SK-N-SH (cell line): ENCODE results near the gene CCL7. TPM values are rescaled to one million over a fixed set of nuclear protein-coding genes. Genes with fewer than 3 reads are reported as not detected.

Source experiments
- CTCF ChIA-PET: fragments of 300-600, 350-600 bp; formaldehyde crosslinking; extraction: SDS; loops from one replicate; lab custom pipeline; 2021; lab: Yijun Ruan, JAX
- POLR2A ChIA-PET: fragments of 350-600 bp; sonication (Branson Sonifier 250); formaldehyde crosslinking; extraction: SDS; loops from one replicate; lab custom pipeline; 2020; ENCODE audit warnings: antibody characterized with exemption, inconsistent platforms; lab: Yijun Ruan, JAX
- DNase-seq: peaks from one replicate; pipeline ENCODE4 v3.0.0; 2012
- H2AFZ ChIP-seq: fragments of 200-600 bp; sonication (generic); 2 replicates; pipeline ENCODE4 v1.8.1; 2016; ENCODE audit warnings: antibody characterized with exemption, mild to moderate bottlenecking, low read depth
- H3F3A ChIP-seq: fragments of 200-600 bp; sonication (generic); replicated peaks from 2 replicates; pipeline ENCODE3; 2016; ENCODE audit warnings: antibody characterized with exemption, mild to moderate bottlenecking; ENCODE audit not compliant: insufficient read depth
- H3K27ac ChIP-seq, 2 experiments: fragments of 200-500 bp in 1 of 2; fragments of 200-600 bp in 1 of 2; sonication (Bioruptor generic) in 1 of 2; sonication (generic), shearing (Covaris generic) in 1 of 2; 2 replicates each; pipeline versions ENCODE4 v1.5.1 to v1.6.1; 2014 to 2016; ENCODE audit warnings: low read depth in 2 of 2, inconsistent platforms in 1 of 2, low read length in 1 of 2, mild to moderate bottlenecking in 1 of 2, mixed read lengths in 1 of 2
- H3K27me3 ChIP-seq: fragments of 200-600 bp; sonication (generic), shearing (Covaris generic); 2 replicates; pipeline ENCODE4 v1.6.1; 2016; ENCODE audit warnings: mixed run types; ENCODE audit not compliant: insufficient read depth
- H3K36me3 ChIP-seq, 2 experiments: fragments of 200-500 bp in 1 of 2; fragments of 200-600 bp in 1 of 2; sonication (Bioruptor generic) in 1 of 2; sonication (generic) in 1 of 2; replicated peaks in 1 of 2; 2 replicates each; pipeline versions ENCODE3 to v1.5.1; 2014 to 2016; ENCODE audit warnings: low read length in 1 of 2, mild to moderate bottlenecking in 1 of 2; ENCODE audit not compliant: insufficient read depth in 2 of 2, control insufficient read depth in 1 of 2
- H3K4me1 ChIP-seq, 2 experiments: fragments of 200-500 bp in 1 of 2; fragments of 200-600 bp in 1 of 2; sonication (Bioruptor generic) in 1 of 2; sonication (generic), shearing (Covaris generic) in 1 of 2; 2 replicates each; pipeline versions ENCODE4 v1.5.1 to v1.6.1; 2014 to 2016; ENCODE audit warnings: low read depth in 1 of 2, low read length in 1 of 2, mixed run types in 1 of 2; ENCODE audit not compliant: insufficient read depth in 2 of 2, control insufficient read depth in 1 of 2
- H3K4me2 ChIP-seq: fragments of 200-600 bp; sonication (generic), shearing (Covaris generic); 2 replicates; pipeline ENCODE4 v1.6.1; 2017; ENCODE audit warnings: mixed run types
- H3K4me3 ChIP-seq, 2 experiments: fragments of 200-500 bp in 1 of 2; fragments of 200-600 bp in 1 of 2; sonication (Bioruptor generic) in 1 of 2; sonication (generic), shearing (Covaris generic) in 1 of 2; 2 replicates each; pipeline versions ENCODE4 v1.5.1 to v1.8.1; 2014 to 2016; ENCODE audit warnings: low read depth in 2 of 2, inconsistent platforms in 1 of 2, low read length in 1 of 2, mild to moderate bottlenecking in 1 of 2, mixed read lengths in 1 of 2, moderate library complexity in 1 of 2
- H3K79me2 ChIP-seq: fragments of 200-600 bp; sonication (generic); 2 replicates; pipeline ENCODE4 v1.8.1; 2017; ENCODE audit warnings: mild to moderate bottlenecking; ENCODE audit not compliant: insufficient read depth
- H3K9ac ChIP-seq: fragments of 200-600 bp; sonication (generic); 2 replicates; pipeline ENCODE4 v1.6.1; 2017; ENCODE audit warnings: mixed run types
- H3K9me2 ChIP-seq: fragments of 200-600 bp; sonication (generic); 2 replicates; pipeline ENCODE4 v1.6.1; 2017; ENCODE audit warnings: mixed run types
- H3K9me3 ChIP-seq: fragments of 200-600 bp; sonication (generic); 2 replicates; pipeline ENCODE4 v1.6.1; 2017; ENCODE audit warnings: mixed run types, mild to moderate bottlenecking, moderate library complexity
- H4K20me1 ChIP-seq: fragments of 200-600 bp; sonication (generic); 2 replicates; pipeline ENCODE4 v1.6.1; 2017; ENCODE audit warnings: mild to moderate bottlenecking, mixed run types; ENCODE audit not compliant: insufficient read depth
- CHD2 ChIP-seq: fragments of 150-350 bp; IDR thresholded peaks from 2 replicates; pipeline ENCODE4 v1.6.1; 2018; ENCODE audit warnings: low read length; ENCODE audit not compliant: partially characterized antibody
- EP300 ChIP-seq, 2 experiments: IDR thresholded peaks; 2 replicates each; pipeline versions ENCODE4 v1.4.0 to v1.6.1; 2012; ENCODE audit warnings: borderline replicate concordance in 1 of 2, low read depth in 1 of 2, low read length in 1 of 2
- FOXJ3 ChIP-seq: sonication (generic); formaldehyde crosslinking; IDR thresholded peaks from 2 replicates; pipeline ENCODE4 v1.5.1; 2020; ENCODE audit warnings: mild to moderate bottlenecking, missing genetic modification reagents
- GABPA ChIP-seq: IDR thresholded peaks from 2 replicates; pipeline ENCODE4 v1.4.0; 2012; ENCODE audit warnings: low read depth, mild to moderate bottlenecking
- GATA2 ChIP-seq: sonication (generic); formaldehyde crosslinking; IDR thresholded peaks from 2 replicates; pipeline ENCODE4 v1.5.0; 2020; ENCODE audit warnings: mild to moderate bottlenecking, missing genetic modification reagents
- MEF2A ChIP-seq: IDR thresholded peaks from 2 replicates; pipeline ENCODE4 v1.4.0; 2012; ENCODE audit warnings: low read depth, borderline replicate concordance
- MXI1 ChIP-seq: IDR thresholded peaks from 2 replicates; pipeline ENCODE4 v1.6.1; 2012; ENCODE audit warnings: mild to moderate bottlenecking, low read depth, low read length, improper control_type of control experiment
- POLR2AphosphoS5 ChIP-seq: IDR thresholded peaks from 2 replicates; pipeline ENCODE4 v1.6.1; 2012; ENCODE audit warnings: low read depth, low read length
- RXRA ChIP-seq: IDR thresholded peaks from 2 replicates; pipeline ENCODE4 v1.4.0; 2012; ENCODE audit warnings: low read depth, mild to moderate bottlenecking, borderline replicate concordance
- SMC3 ChIP-seq: IDR thresholded peaks from 2 replicates; pipeline ENCODE4 v1.6.1; 2012; ENCODE audit warnings: low read depth, low read length, improper control_type of control experiment
- TAF1 ChIP-seq: IDR thresholded peaks from 2 replicates; pipeline ENCODE4 v1.6.1; 2012; ENCODE audit warnings: low read depth, mild to moderate bottlenecking, low read length, moderate library complexity, borderline replicate concordance
- TCF12 ChIP-seq: IDR thresholded peaks from 2 replicates; pipeline ENCODE4 v1.4.0; 2012
- TEAD4 ChIP-seq: IDR thresholded peaks from 2 replicates; pipeline ENCODE4 v1.4.0; 2012; ENCODE audit warnings: mild to moderate bottlenecking, borderline replicate concordance; ENCODE audit not compliant: insufficient read depth
- YY1 ChIP-seq: IDR thresholded peaks from 2 replicates; pipeline ENCODE4 v1.4.0; 2012; ENCODE audit warnings: low read depth, mild to moderate bottlenecking
- whole genome bisulfite sequencing: methylation state at CpG from one replicate; pipeline ENCODE4 v1.1.6; 2017; ENCODE audit warnings: low lambda C conversion rate; 5-methylcytosine and 5-hydroxymethylcytosine counted together
- polyA plus RNA-seq, 3 experiments: library from polyadenylated mRNA; depleted of rRNA; stranded (reverse); fragments of >200 nt; gene quantifications; 2 replicates each; pipeline ENCODE4 v1.2.3, GENCODE V29; 2012
- TF ChIP-seq, protein P1 (sequence below): fragments of 200-600 bp; sonication (generic); IDR thresholded peaks from 2 replicates; pipeline ENCODE4 v1.6.1; 2017; ENCODE audit warnings: antibody characterized with exemption, mild to moderate bottlenecking, moderate library complexity
- TF ChIP-seq, protein P2 (sequence below): IDR thresholded peaks from 2 replicates; pipeline ENCODE4 v1.6.1; 2012; ENCODE audit warnings: mild to moderate bottlenecking, low read depth, low read length, moderate library complexity
- TF ChIP-seq, protein P3 (sequence below): IDR thresholded peaks from 2 replicates; pipeline ENCODE4; 2012
- TF ChIP-seq, protein P4 (sequence below): IDR thresholded peaks from 2 replicates; pipeline ENCODE4 v1.4.0; 2012; ENCODE audit warnings: low read depth, borderline replicate concordance
- TF ChIP-seq, protein P5 (sequence below): fragments of 150-350 bp; IDR thresholded peaks from 2 replicates; pipeline ENCODE4 v1.6.1; 2016; ENCODE audit warnings: mild to moderate bottlenecking, low read depth, low read length

CCL7 gene
- polyA plus RNA-seq, 1 of the 3 experiments (the other 2 are of a cell fraction) = 0.72 TPM

DNA sequence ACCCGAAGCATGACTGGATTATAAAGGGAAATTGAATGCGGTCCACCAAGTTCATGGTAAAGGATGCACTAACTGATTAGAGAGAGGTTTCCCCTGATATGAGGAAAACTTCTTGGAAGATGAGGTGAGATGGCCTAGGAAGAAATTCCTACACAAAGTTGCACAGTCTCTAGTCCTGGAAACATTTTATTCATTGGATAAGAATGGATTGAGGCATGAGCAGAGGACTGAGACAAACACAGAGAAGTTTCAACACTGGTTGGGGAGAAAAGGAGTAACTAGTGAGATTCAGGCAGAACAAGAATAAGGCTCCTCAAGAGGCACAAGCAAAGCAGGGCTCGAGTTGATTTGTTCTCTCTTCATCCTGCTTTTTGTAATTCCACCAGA is 16.9 kb upstream of the CCL7 start:
- Histone ChIP-seq H3K27ac (peak overlapping the region; percentile 68 to 98), H3K36me3 (peaks cover 0 to 6% of the 10 kb centered on the region in 2 experiments), H3K9ac (peak overlapping the region; percentile 81), H4K20me1 (no peaks in the 10 kb centered on the region), H3K9me2 (no peaks in the 10 kb centered on the region), H3K4me3 (no peak overlapping the region)
- CTCF ChIA-PET = interaction anchor here (1.6 to 2.4 kb wide), 2 partner anchors 53 to 108 kb away, joined by 4 to 8 read pairs; no protein-coding TSS in a partner anchor
- no peak for DNase-seq
- TF ChIP-seq MEF2A (0 out of 2 replicates have a peak, but pooled peaks have one; percentile 5), SMC3 (no peak)
- TF ChIP-seq, protein P1, sequence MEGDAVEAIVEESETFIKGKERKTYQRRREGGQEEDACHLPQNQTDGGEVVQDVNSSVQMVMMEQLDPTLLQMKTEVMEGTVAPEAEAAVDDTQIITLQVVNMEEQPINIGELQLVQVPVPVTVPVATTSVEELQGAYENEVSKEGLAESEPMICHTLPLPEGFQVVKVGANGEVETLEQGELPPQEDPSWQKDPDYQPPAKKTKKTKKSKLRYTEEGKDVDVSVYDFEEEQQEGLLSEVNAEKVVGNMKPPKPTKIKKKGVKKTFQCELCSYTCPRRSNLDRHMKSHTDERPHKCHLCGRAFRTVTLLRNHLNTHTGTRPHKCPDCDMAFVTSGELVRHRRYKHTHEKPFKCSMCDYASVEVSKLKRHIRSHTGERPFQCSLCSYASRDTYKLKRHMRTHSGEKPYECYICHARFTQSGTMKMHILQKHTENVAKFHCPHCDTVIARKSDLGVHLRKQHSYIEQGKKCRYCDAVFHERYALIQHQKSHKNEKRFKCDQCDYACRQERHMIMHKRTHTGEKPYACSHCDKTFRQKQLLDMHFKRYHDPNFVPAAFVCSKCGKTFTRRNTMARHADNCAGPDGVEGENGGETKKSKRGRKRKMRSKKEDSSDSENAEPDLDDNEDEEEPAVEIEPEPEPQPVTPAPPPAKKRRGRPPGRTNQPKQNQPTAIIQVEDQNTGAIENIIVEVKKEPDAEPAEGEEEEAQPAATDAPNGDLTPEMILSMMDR = no peak
- TF ChIP-seq, all 33 proteins: peak for 1
- Histone ChIP-seq H3K27me3 (no peaks in the 10 kb centered on the region), H3K4me2 (peak overlapping the region; percentile 89), H3K79me2 (peaks cover 8% of the 10 kb centered on the region; the same call in 1 of the 2 replicates), H2AFZ (no peak overlapping the region), H3F3A (peaks cover 60% of the 10 kb centered on the region), H3K4me1 (peaks cover 38 to 53% of the 10 kb centered on the region in 2 experiments), H3K9me3 (no peaks in the 10 kb centered on the region)
- POLR2A ChIA-PET = no interaction called here
- 16% methylated on average over 3 of the region's 3 CpGs for WGBS

DNA sequence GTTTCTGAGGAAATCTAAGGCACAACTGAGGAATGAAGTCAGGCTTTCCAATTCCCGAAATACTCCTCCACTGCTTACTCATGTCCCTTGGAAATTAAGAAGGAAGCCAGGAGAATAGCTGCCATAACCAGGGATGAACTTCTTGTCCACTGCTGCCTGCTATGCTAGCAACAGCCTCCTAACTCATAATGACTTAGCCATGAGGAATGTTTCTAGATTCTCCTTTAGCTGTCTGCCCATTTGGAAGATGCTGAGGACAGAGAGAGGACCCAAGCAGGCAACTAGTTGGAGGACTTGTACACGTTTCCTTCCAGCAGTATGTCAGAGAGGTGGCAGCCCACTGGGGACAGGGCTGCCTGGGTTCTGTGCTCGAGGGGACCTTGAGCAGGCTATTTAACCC is 15.9 kb upstream of the CCL7 start:
- Histone ChIP-seq H3K36me3 (peaks cover 0 to 6% of the 10 kb centered on the region in 2 experiments), H3K4me3 (peak overlapping the region in 1 of 2 experiments; percentile 67; a peak in 3 of 4 replicates), H4K20me1 (no peaks in the 10 kb centered on the region), H3K9me2 (no peaks in the 10 kb centered on the region), H2AFZ (no peak overlapping the region), H3K79me2 (peaks cover 8% of the 10 kb centered on the region; the same call in 1 of the 2 replicates), H3K27me3 (no peaks in the 10 kb centered on the region), H3K4me2 (peak overlapping the region; percentile 89), H3K9ac (peak overlapping the region; percentile 81), H3K9me3 (no peaks in the 10 kb centered on the region), H3K27ac (peak overlapping the region; percentile 68 to 98), H3F3A (peaks cover 55% of the 10 kb centered on the region), H3K4me1 (peaks cover 38 to 46% of the 10 kb centered on the region in 2 experiments)
- ChIA-PET POLR2A (no interaction called here), CTCF (interaction anchor here (2.4 kb wide), 1 partner anchor 107 kb away, joined by 8 read pairs; no protein-coding TSS in a partner anchor)
- WGBS = 23% methylated on average over 3 of the region's 3 CpGs
- no peak for DNase-seq
- TF ChIP-seq GATA2 (CRISPR knock-in tag) (no peak), FOXJ3 (CRISPR knock-in tag) (no peak), EP300 (IDR thresholded peaks at IDR 0.05; ENCODE audit: borderline replicate concordance in 1 of 2, low read depth in 1 of 2, low read length in 1 of 2) (no peak; a peak in 1 of 4 replicates), TAF1 (no peak), SMC3 (no peak), CHD2 (no peak), TCF12 (peak; percentile 43; the same call in 1 of the 2 replicates), RXRA (peak; percentile 48; the same call in 1 of the 2 replicates), YY1 (peak; percentile 61; the same call in 1 of the 2 replicates), GABPA (no peak), TEAD4 (peak; percentile 38; the same call in 1 of the 2 replicates), POLR2AphosphoS5 (no peak), MXI1 (no peak)
- TF ChIP-seq, protein P2, sequence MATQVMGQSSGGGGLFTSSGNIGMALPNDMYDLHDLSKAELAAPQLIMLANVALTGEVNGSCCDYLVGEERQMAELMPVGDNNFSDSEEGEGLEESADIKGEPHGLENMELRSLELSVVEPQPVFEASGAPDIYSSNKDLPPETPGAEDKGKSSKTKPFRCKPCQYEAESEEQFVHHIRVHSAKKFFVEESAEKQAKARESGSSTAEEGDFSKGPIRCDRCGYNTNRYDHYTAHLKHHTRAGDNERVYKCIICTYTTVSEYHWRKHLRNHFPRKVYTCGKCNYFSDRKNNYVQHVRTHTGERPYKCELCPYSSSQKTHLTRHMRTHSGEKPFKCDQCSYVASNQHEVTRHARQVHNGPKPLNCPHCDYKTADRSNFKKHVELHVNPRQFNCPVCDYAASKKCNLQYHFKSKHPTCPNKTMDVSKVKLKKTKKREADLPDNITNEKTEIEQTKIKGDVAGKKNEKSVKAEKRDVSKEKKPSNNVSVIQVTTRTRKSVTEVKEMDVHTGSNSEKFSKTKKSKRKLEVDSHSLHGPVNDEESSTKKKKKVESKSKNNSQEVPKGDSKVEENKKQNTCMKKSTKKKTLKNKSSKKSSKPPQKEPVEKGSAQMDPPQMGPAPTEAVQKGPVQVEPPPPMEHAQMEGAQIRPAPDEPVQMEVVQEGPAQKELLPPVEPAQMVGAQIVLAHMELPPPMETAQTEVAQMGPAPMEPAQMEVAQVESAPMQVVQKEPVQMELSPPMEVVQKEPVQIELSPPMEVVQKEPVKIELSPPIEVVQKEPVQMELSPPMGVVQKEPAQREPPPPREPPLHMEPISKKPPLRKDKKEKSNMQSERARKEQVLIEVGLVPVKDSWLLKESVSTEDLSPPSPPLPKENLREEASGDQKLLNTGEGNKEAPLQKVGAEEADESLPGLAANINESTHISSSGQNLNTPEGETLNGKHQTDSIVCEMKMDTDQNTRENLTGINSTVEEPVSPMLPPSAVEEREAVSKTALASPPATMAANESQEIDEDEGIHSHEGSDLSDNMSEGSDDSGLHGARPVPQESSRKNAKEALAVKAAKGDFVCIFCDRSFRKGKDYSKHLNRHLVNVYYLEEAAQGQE = no peak
- TF ChIP-seq, protein P3, sequence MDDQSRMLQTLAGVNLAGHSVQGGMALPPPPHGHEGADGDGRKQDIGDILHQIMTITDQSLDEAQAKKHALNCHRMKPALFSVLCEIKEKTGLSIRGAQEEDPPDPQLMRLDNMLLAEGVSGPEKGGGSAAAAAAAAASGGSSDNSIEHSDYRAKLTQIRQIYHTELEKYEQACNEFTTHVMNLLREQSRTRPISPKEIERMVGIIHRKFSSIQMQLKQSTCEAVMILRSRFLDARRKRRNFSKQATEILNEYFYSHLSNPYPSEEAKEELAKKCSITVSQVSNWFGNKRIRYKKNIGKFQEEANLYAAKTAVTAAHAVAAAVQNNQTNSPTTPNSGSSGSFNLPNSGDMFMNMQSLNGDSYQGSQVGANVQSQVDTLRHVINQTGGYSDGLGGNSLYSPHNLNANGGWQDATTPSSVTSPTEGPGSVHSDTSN = peak; percentile 59
- TF ChIP-seq, protein P4, sequence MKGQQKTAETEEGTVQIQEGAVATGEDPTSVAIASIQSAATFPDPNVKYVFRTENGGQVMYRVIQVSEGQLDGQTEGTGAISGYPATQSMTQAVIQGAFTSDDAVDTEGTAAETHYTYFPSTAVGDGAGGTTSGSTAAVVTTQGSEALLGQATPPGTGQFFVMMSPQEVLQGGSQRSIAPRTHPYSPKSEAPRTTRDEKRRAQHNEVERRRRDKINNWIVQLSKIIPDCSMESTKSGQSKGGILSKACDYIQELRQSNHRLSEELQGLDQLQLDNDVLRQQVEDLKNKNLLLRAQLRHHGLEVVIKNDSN = no peak
- TF ChIP-seq, protein P5, sequence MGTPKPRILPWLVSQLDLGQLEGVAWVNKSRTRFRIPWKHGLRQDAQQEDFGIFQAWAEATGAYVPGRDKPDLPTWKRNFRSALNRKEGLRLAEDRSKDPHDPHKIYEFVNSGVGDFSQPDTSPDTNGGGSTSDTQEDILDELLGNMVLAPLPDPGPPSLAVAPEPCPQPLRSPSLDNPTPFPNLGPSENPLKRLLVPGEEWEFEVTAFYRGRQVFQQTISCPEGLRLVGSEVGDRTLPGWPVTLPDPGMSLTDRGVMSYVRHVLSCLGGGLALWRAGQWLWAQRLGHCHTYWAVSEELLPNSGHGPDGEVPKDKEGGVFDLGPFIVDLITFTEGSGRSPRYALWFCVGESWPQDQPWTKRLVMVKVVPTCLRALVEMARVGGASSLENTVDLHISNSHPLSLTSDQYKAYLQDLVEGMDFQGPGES = no peak
